Measurements from ENCODE around the gene ABCA4. TPM values are rescaled to one million over a fixed set of nuclear protein-coding genes. Genes with fewer than 3 reads are reported as not detected.

Gene ABCA4
- total RNA-seq, 1 experiment from 2014 or later, result 0.09 TPM

- TF ChIP-seq ZBTB43 (CRISPR knock-in tag; IDR thresholded peaks at IDR 0.05), result no peak
These were observed 25.0 kb downstream of the ABCA4 start (continued) for GRCh38 chr1:94095744-94096469.

- no peaks in the 10 kb centered on the region for H3K36me3 Mint-ChIP-seq
- TF ChIP-seq GRHL2 (CRISPR knock-in tag; IDR thresholded peaks at IDR 0.05; ENCODE audit: insufficient replicate concordance, severe bottlenecking) (no peak), IRF1 (CRISPR knock-in tag; IDR thresholded peaks at IDR 0.05) (no peak)
- ChIA-PET POLR2A (interaction anchor here (0.7 kb wide), 1 partner anchor 158 kb away, joined by 3 read pairs; no protein-coding TSS in a partner anchor), CTCF (interaction anchor here (0.7 to 1.2 kb wide), 6 partner anchors 12 to 479 kb away, joined by 3 to 4 read pairs (median 3); partner anchors contain the start of gene ARHGAP29)
- peaks cover 4% of the 10 kb centered on the region; the same call in 1 of the 2 replicates for H3K27me3 Mint-ChIP-seq (ENCODE audit: low read depth)
- DNase-seq (ENCODE audit: low spot score) (no peak), ATAC-seq (no peak)
- H3K4me3 Mint-ChIP-seq, result no peak overlapping the region
- peaks cover 49% of the 10 kb centered on the region for H3K4me1 Mint-ChIP-seq
- no peak overlapping the region for H3K27ac Mint-ChIP-seq
- H3K9me3 Mint-ChIP-seq, result no peaks in the 10 kb centered on the region
These were observed 25.8 kb downstream of the ABCA4 start for GRCh38 chr1:94095112-94095637.

- Mint-ChIP-seq H3K4me3 (no peak overlapping the region), H3K4me1 (peaks cover 49% of the 10 kb centered on the region), H3K9me3 (no peaks in the 10 kb centered on the region), H3K27me3 (ENCODE audit: low read depth) (peaks cover 4% of the 10 kb centered on the region; the same call in 1 of the 2 replicates), H3K27ac (peak overlapping the region; percentile 79), H3K36me3 (no peaks in the 10 kb centered on the region)
- DNase-seq (ENCODE audit: low spot score) (no peak), ATAC-seq (no peak; the same call in 1 of the 2 replicates)
- POLR2A ChIA-PET, result no interaction called here
- CTCF ChIA-PET, result interaction anchor here (0.6 to 1.2 kb wide), 7 partner anchors 12 to 242 kb away, joined by 3 to 4 read pairs (median 3); partner anchors contain the start of gene ARHGAP29
- TF ChIP-seq NR1H2 (CRISPR knock-in tag; IDR thresholded peaks at IDR 0.05), result no peak
- no peak for TF ChIP-seq NR3C1 (CRISPR knock-in tag; conservative IDR thresholded peaks at IDR 0.05; ENCODE audit: low read depth)
- TF ChIP-seq ZNF416 (CRISPR knock-in tag; IDR thresholded peaks at IDR 0.05), result no peak
- TF ChIP-seq ATF2 (CRISPR knock-in tag; IDR thresholded peaks at IDR 0.05; ENCODE audit: borderline replicate concordance, low read depth), result no peak
- TF ChIP-seq ZNF425 (CRISPR knock-in tag; conservative IDR thresholded peaks at IDR 0.05), result no peak
- TF ChIP-seq KAT7 (CRISPR knock-in tag; IDR thresholded peaks at IDR 0.05; ENCODE audit: borderline replicate concordance), result no peak
- no peak for TF ChIP-seq ZSCAN18 (CRISPR knock-in tag; IDR thresholded peaks at IDR 0.05)
- TF ChIP-seq ZNF671 (CRISPR knock-in tag; IDR thresholded peaks at IDR 0.05), result no peak
- TF ChIP-seq SOX15 (CRISPR knock-in tag; IDR thresholded peaks at IDR 0.05), result no peak
- TF ChIP-seq PRDM15 (CRISPR knock-in tag; IDR thresholded peaks at IDR 0.05), result no peak
- no peak for TF ChIP-seq MXD4 (CRISPR knock-in tag; IDR thresholded peaks at IDR 0.05; ENCODE audit: borderline replicate concordance)
- TF ChIP-seq TP53 (CRISPR knock-in tag; IDR thresholded peaks at IDR 0.05), result no peak
- TF ChIP-seq ERG (CRISPR knock-in tag; IDR thresholded peaks at IDR 0.05), result no peak
- no peak for TF ChIP-seq MAX (CRISPR knock-in tag; IDR thresholded peaks at IDR 0.05)
These were observed 26.4 kb downstream of the ABCA4 start for GRCh38 chr1:94094469-94095111.

All from WTC11 (cell line).